HG03520 (cell line): ENCODE results near the gene MT1M.
"Not testable (repeated sequence)": the region's sequence is repeated elsewhere in the genome, so short reads cannot be mapped to it uniquely, and the experiment has no call there.

Source experiments
- ATAC-seq: cut with Tn5 transposase; IDR thresholded peaks from one replicate; pipeline ENCODE4 v1.9.1; 2021; ENCODE audit warnings: mild to moderate bottlenecking, moderate library complexity; ENCODE audit not compliant: unreplicated experiment

The MT1M gene

GRCh38 chr16:56608043-56608875 is 24.2 kb upstream of the MT1M start, which contains the start of gene MT2A:
TSS of gene MT2A (plus strand) at chr16:56608584. CDS start at chr16:56608656, 72 bp downstream.
- peak; percentile 87 for ATAC-seq

GRCh38 chr16:56608876-56609462 is 23.5 kb upstream of the MT1M start:
- ATAC-seq = no peak

GRCh38 chr16:56609463-56609921 is 23.0 kb upstream of the MT1M start:
- ATAC-seq = peak; percentile 43

GRCh38 chr16:56610017-56610608 is 22.3 kb upstream of the MT1M start:
- no peak for ATAC-seq

- ATAC-seq = no peak
Observed at GRCh38 chr16:56610609-56611111, 21.8 kb upstream of the MT1M start.

- no peak for ATAC-seq
Observed at GRCh38 chr16:56611281-56611833, 21.1 kb upstream of the MT1M start.

- no peak for ATAC-seq
Observed at GRCh38 chr16:56613706-56614105, 18.8 kb upstream of the MT1M start.

- ATAC-seq = no peak
Observed at GRCh38 chr16:56614549-56614991, 17.9 kb upstream of the MT1M start.

GRCh38 chr16:56615353-56615752 is 17.1 kb upstream of the MT1M start:
- ATAC-seq = no peak

GRCh38 chr16:56616608-56617211 is 15.7 kb upstream of the MT1M start:
- no peak for ATAC-seq

- no peak for ATAC-seq
Observed at GRCh38 chr16:56617212-56618085, 15.0 kb upstream of the MT1M start.

GRCh38 chr16:56618138-56618537 is 14.3 kb upstream of the MT1M start:
- ATAC-seq = no peak

- no peak for ATAC-seq
Observed at GRCh38 chr16:56620339-56620897, 12.0 kb upstream of the MT1M start.

GRCh38 chr16:56621665-56622445 is 10.6 kb upstream of the MT1M start:
- not testable (repeated sequence) for ATAC-seq

GRCh38 chr16:56623184-56623583 is 9.3 kb upstream of the MT1M start:
- ATAC-seq = not testable (repeated sequence)

- no peak for ATAC-seq
Observed at GRCh38 chr16:56623637-56624036, 8.8 kb upstream of the MT1M start.

GRCh38 chr16:56625140-56625942 is 7.1 kb upstream of the MT1M start, which contains the start of gene MT1E:
TSS of gene MT1E (plus strand) at chr16:56625781. CDS start at chr16:56625852, 71 bp downstream.
- ATAC-seq = no peak
